DND-41 (cell line): Measurements from ENCODE around the gene SLIT1.

Experiments
- EZH2 ChIP-seq: IDR thresholded peaks from 3 replicates; pipeline ENCODE4 v1.6.1; 2012; ENCODE audit warnings: borderline replicate concordance, low read depth, mild to moderate bottlenecking, moderate library complexity, low read length, inconsistent platforms; ENCODE audit not compliant: severe bottlenecking
- TF ChIP-seq, protein P1 (sequence below): IDR thresholded peaks from 2 replicates; pipeline ENCODE4 v1.5.1; 2012; ENCODE audit warnings: borderline replicate concordance, low read length, moderate library complexity, mild to moderate bottlenecking; ENCODE audit not compliant: poor library complexity, severe bottlenecking; ENCODE audit errors: extremely low read depth

DNA sequence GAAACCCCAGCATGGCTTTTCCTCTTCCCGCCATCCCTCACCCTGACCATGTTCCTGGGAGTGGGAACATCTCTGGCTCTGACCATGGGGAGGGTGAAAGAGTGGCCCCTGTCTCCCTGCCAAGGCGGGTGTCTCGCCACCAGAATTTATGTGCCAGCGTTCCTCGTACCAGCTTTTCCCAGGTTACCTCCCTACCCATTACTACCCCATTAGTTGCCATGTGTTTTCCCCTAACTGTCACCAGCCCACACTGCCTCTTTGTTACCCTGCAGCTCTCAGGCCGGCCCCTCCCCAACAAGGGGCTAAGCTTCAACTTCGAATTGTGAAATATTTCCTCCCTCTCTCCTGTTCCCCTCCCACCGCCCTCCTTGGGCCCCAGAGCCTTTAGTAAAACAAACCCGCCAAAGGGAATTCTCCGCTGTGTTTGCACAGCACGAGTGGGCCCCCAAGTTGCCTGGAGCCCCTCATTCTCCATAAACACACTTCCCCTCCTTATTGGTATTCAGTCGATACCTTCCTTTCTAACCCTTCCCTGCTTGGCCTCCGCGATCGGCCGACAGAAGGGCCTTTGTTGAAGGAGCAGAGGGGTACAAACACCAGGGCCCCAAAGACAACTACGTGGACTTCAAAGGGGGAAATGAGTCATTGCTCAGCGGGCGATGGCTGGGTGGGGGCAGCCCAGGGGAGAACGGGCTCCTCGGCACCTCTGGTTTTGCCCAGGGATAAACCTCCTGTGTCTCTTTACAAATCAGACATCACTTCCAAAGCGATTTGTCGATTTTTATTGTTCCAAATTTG, 45.5 kb downstream of the SLIT1 start:
- TF ChIP-seq, protein P1, sequence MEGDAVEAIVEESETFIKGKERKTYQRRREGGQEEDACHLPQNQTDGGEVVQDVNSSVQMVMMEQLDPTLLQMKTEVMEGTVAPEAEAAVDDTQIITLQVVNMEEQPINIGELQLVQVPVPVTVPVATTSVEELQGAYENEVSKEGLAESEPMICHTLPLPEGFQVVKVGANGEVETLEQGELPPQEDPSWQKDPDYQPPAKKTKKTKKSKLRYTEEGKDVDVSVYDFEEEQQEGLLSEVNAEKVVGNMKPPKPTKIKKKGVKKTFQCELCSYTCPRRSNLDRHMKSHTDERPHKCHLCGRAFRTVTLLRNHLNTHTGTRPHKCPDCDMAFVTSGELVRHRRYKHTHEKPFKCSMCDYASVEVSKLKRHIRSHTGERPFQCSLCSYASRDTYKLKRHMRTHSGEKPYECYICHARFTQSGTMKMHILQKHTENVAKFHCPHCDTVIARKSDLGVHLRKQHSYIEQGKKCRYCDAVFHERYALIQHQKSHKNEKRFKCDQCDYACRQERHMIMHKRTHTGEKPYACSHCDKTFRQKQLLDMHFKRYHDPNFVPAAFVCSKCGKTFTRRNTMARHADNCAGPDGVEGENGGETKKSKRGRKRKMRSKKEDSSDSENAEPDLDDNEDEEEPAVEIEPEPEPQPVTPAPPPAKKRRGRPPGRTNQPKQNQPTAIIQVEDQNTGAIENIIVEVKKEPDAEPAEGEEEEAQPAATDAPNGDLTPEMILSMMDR, result no peak
- no peak for TF ChIP-seq EZH2
